Vagina (tissue), 2 donors: Measurements from ENCODE around the gene WDR59. TPM values are rescaled to one million over a fixed set of nuclear protein-coding genes. Genes with fewer than 3 reads are reported as not detected.
A peak's percentile ranks its signal among the peaks of the same experiment; 100 is the strongest.

ENCODE experiments used
- DNase-seq, 2 donors: peaks; one replicate each; pipeline ENCODE4 v3.0.0-alpha.2; 2017; ENCODE audit errors: extremely low spot score in 2 of 2
- H3K27ac ChIP-seq: fragments of 200-600 bp; sonication (generic); one replicate; pipeline ENCODE4 v1.5.1; 2019
- H3K27me3 ChIP-seq: fragments of 200-600 bp; sonication (generic); one replicate; pipeline ENCODE4 v1.5.1; 2019
- H3K36me3 ChIP-seq, 2 donors: fragments of 200-600 bp; sonication (generic); one replicate each; pipeline ENCODE4 v1.5.1; 2017 to 2019
- H3K4me1 ChIP-seq: fragments of 200-600 bp; sonication (generic); one replicate; pipeline ENCODE4 v1.5.1; 2019
- H3K4me3 ChIP-seq, 2 donors: fragments of 200-600 bp; sonication (generic); 1 replicate in 1 of 2; 2 replicates in 1 of 2; pipeline ENCODE4 v1.5.1; 2016 to 2019
- H3K9me3 ChIP-seq: fragments of 200-600 bp; sonication (generic); one replicate; pipeline ENCODE4 v1.5.1; 2019
- POLR2A ChIP-seq, 2 donors: fragments of 450-650 bp; IDR thresholded peaks; one replicate each; pipeline ENCODE4 v1.6.1; 2017; ENCODE audit warnings: antibody characterized with exemption in 2 of 2, mild to moderate bottlenecking in 2 of 2, moderate library complexity in 2 of 2
- POLR2AphosphoS5 ChIP-seq, 2 donors: sonication (generic); formaldehyde crosslinking; IDR thresholded peaks; one replicate each; pipeline ENCODE4 v1.9.0; 2017; ENCODE audit warnings: antibody characterized with exemption in 2 of 2, mild to moderate bottlenecking in 2 of 2, low read depth in 1 of 2; ENCODE audit not compliant: insufficient read depth in 1 of 2
- intact Hi-C: fragments of 100-400 bp; cut with DNase I; formaldehyde crosslinking; loops from one replicate; pipeline ENCODE4 v1.15.1; 2023
- total RNA-seq: library from RNA; depleted of rRNA; stranded (reverse); fragments of >200 nt; gene quantifications from one replicate; pipeline ENCODE4 v1.2.3, GENCODE V29; 2016
- TF ChIP-seq, protein P1 (sequence below), 3 experiments: fragments of 450-650 bp in 2 of 3; fragments of 200-600 bp in 1 of 3; sonication (generic) in 1 of 3; IDR thresholded peaks; one replicate each; pipeline ENCODE4 v1.5.1; 2017 to 2019; ENCODE audit warnings: antibody characterized with exemption in 3 of 3, mild to moderate bottlenecking in 2 of 3, moderate library complexity in 2 of 3

Gene WDR59
- total RNA-seq, 1 donor from 2014 or later: 95.3 TPM

DNA sequence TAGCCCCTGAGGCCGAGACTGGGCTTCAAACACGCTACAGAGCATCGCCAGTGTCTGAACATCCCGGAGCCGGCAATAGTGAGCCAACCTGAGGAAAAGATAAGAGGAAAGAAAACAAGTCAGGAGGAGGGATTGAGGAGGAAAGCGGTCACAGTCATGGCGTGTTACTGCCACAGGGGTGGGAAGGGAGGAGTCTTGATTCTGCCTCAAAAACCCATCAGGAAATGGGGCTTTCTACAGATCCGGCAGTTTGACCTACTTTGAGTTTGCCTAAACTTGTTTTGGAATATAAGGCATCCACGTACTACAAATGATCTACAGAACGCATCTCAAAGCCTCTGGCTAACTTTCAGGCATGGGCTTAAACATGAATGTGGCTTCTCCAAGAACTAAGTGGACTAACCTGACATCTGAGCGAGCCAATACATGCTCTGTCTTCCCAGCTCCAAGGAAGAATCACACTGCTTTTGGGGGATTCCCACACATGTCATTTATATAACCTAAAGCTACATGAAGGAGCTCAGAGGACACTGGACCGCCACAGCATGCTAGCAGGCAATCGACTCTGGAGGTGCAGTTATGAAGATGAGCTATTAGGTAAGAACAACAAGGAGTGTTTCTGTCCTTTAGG lies 96.6 kb downstream of the WDR59 start:
- no peaks in the 10 kb centered on the region for H3K9me3 ChIP-seq
- intact Hi-C loops: no loop called here
- TF ChIP-seq, protein P1, sequence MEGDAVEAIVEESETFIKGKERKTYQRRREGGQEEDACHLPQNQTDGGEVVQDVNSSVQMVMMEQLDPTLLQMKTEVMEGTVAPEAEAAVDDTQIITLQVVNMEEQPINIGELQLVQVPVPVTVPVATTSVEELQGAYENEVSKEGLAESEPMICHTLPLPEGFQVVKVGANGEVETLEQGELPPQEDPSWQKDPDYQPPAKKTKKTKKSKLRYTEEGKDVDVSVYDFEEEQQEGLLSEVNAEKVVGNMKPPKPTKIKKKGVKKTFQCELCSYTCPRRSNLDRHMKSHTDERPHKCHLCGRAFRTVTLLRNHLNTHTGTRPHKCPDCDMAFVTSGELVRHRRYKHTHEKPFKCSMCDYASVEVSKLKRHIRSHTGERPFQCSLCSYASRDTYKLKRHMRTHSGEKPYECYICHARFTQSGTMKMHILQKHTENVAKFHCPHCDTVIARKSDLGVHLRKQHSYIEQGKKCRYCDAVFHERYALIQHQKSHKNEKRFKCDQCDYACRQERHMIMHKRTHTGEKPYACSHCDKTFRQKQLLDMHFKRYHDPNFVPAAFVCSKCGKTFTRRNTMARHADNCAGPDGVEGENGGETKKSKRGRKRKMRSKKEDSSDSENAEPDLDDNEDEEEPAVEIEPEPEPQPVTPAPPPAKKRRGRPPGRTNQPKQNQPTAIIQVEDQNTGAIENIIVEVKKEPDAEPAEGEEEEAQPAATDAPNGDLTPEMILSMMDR (IDR thresholded peaks at IDR 0.05): no peak
- TF ChIP-seq POLR2AphosphoS5 (IDR thresholded peaks at IDR 0.05; ENCODE audit: insufficient read depth in 1 of 2, low read depth in 1 of 2) (no peak), POLR2A (IDR thresholded peaks at IDR 0.05) (no peak)
- no peaks in the 10 kb centered on the region for H3K27me3 ChIP-seq
- no peak overlapping the region for H3K27ac ChIP-seq
- no peaks in the 10 kb centered on the region for H3K4me1 ChIP-seq
- no peak overlapping the region for H3K4me3 ChIP-seq
- DNase-seq: no peak
- peaks cover 0 to 74% of the 10 kb centered on the region in 2 donors for H3K36me3 ChIP-seq

DNA sequence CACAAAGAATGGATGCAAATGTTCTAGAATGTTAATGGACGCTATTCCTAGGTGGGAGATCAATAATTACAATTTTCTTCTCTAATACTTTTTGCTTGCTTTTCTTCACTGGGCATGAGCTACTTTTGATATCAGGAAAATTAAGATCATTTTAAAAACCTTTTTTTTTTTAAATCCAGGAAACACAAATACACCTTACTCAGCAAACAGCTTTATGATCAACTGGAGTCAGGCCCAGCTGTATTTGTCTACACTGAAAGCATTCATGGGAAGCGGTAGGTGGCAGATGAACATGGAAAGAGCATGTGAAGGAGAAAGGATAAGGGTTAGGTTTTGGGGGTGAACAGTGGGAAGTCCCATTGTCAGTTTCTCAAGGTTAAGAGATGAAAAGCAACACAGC lies 97.8 kb downstream of the WDR59 start:
- intact Hi-C loops: no loop called here
- TF ChIP-seq POLR2A (IDR thresholded peaks at IDR 0.05) (no peak), POLR2AphosphoS5 (IDR thresholded peaks at IDR 0.05; ENCODE audit: insufficient read depth in 1 of 2, low read depth in 1 of 2) (no peak)
- TF ChIP-seq, protein P1 (IDR thresholded peaks at IDR 0.05): no peak
- DNase-seq: no peak
- no peak overlapping the region for H3K4me3 ChIP-seq
- H3K27me3 ChIP-seq: no peaks in the 10 kb centered on the region
- H3K27ac ChIP-seq: no peak overlapping the region
- no peaks in the 10 kb centered on the region for H3K4me1 ChIP-seq
- H3K9me3 ChIP-seq: no peaks in the 10 kb centered on the region
- H3K36me3 ChIP-seq: peaks cover 0 to 67% of the 10 kb centered on the region in 2 donors

DNA sequence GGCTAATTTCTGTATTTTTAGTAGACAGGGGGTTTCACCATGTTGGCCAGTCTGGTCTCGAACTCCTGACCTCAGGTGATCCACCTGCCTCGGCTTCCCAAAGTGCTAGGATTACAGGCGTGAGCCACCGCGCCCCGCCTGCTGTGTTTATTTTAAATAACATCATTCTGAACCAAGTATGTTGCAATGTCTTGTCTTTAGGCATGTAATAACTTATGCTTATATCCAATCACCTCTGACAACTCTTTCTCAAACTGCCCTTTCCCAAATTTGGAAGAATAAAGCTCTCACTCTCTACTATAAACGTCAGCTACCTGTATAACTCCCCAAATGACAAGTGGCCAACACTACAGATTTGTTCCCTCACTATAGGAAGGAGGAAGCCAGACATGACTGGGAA lies 107.2 kb downstream of the WDR59 start:
- H3K27ac ChIP-seq: no peak overlapping the region
- no peak overlapping the region for H3K4me3 ChIP-seq
- TF ChIP-seq, protein P1 (IDR thresholded peaks at IDR 0.05): no peak
- TF ChIP-seq POLR2A (IDR thresholded peaks at IDR 0.05): no peak
- TF ChIP-seq POLR2AphosphoS5 (IDR thresholded peaks at IDR 0.05; ENCODE audit: insufficient read depth in 1 of 2, low read depth in 1 of 2): peak in 1 of 2 donors; percentile 56
- H3K36me3 ChIP-seq: peaks cover 0 to 20% of the 10 kb centered on the region in 2 donors
- peaks cover 10% of the 10 kb centered on the region for H3K4me1 ChIP-seq
- intact Hi-C loops: no loop called here
- H3K9me3 ChIP-seq: no peaks in the 10 kb centered on the region
- DNase-seq: no peak
- H3K27me3 ChIP-seq: no peaks in the 10 kb centered on the region

DNA sequence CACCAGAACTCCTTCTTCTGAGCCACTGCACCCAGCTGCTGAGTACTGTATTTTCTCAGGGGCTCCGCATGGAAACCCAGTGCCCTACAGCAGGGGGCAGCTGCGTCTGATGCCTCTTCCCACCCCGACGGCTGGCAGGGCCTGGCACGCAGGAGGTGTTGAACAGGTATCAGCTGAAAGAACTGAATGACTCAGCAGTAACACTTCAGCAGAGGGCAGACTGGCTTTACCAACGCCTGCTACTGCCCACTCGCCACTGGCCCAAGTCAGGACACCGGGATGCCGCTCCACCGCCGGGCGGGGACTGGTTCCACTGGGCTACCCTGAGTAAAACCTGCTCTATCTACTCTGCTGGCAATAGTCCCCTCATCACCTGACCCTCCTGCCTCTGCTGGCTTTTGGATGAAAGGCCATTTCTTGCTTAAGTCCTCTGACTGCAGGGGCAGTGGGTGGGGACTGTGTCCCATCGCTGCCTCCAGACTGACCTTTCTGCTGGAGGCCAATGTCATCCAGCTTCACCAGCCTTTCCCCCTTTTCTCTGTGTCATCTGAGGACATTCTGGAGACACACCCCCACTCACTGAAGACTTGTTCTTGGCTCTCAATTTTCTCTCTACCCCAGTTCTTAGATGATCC lies 109.9 kb downstream of the WDR59 start:
- intact Hi-C loops: no loop called here
- Histone ChIP-seq H3K4me1 (peaks cover 10% of the 10 kb centered on the region), H3K9me3 (no peaks in the 10 kb centered on the region), H3K27ac (no peak overlapping the region), H3K36me3 (peaks cover 0 to 10% of the 10 kb centered on the region in 2 donors), H3K4me3 (no peak overlapping the region), H3K27me3 (no peaks in the 10 kb centered on the region)
- TF ChIP-seq POLR2AphosphoS5 (IDR thresholded peaks at IDR 0.05; ENCODE audit: insufficient read depth in 1 of 2, low read depth in 1 of 2): no peak
- no peak for TF ChIP-seq POLR2A (IDR thresholded peaks at IDR 0.05)
- TF ChIP-seq, protein P1 (IDR thresholded peaks at IDR 0.05): no peak
- DNase-seq: no peak

DNA sequence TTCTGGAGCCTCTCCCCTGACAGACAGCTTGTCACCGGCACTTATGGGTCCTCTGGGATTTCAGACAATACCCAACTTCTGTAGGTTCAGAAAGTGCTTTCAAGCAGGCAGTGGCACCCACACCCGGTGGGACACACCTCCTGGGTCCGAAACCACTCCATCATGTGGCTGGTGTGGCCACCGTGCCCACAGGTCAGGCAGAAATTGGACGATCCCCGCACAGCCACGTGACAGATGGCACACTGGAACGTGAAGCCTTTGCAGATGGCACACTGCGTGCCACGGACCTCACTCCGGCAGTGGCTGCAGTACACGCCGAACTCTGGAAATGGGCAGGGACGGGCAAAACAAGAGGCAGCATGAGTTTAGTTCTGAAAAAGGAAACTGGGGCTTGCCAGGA lies 110.8 kb downstream of the WDR59 start:
- TF ChIP-seq POLR2AphosphoS5 (IDR thresholded peaks at IDR 0.05; ENCODE audit: insufficient read depth in 1 of 2, low read depth in 1 of 2) (no peak), POLR2A (IDR thresholded peaks at IDR 0.05) (no peak)
- TF ChIP-seq, protein P1 (IDR thresholded peaks at IDR 0.05): no peak
- H3K4me1 ChIP-seq: peaks cover 10% of the 10 kb centered on the region
- H3K4me3 ChIP-seq: no peak overlapping the region
- H3K9me3 ChIP-seq: no peaks in the 10 kb centered on the region
- DNase-seq: no peak
- intact Hi-C loops: no loop called here
- no peak overlapping the region for H3K27ac ChIP-seq
- no peaks in the 10 kb centered on the region for H3K27me3 ChIP-seq
- H3K36me3 ChIP-seq: peaks cover 0 to 10% of the 10 kb centered on the region in 2 donors
